Endodermal cell (in vitro differentiated cells): Measurements from ENCODE around the gene CYGB. TPM values are rescaled to one million over a fixed set of nuclear protein-coding genes. Genes with fewer than 3 reads are reported as not detected.
"Not testable (repeated sequence)": the region's sequence is repeated elsewhere in the genome, so short reads cannot be mapped to it uniquely, and the experiment has no call there.

Source experiments
- DNase-seq: peaks from one replicate; pipeline ENCODE4 v3.0.0-alpha.2; 2017
- H3K27ac ChIP-seq: 2 replicates; pipeline ENCODE4 v1.5.1; 2013; ENCODE audit warnings: mild to moderate bottlenecking, low read depth, low read length, moderate library complexity
- H3K27me3 ChIP-seq: 2 replicates; pipeline ENCODE4 v1.6.1; 2013; ENCODE audit warnings: mild to moderate bottlenecking, low read length, moderate library complexity; ENCODE audit not compliant: insufficient read depth, control insufficient read depth, poor library complexity, severe bottlenecking
- H3K36me3 ChIP-seq: 2 replicates; pipeline ENCODE4 v1.7.0; 2013; ENCODE audit warnings: mild to moderate bottlenecking, low read length, moderate library complexity; ENCODE audit not compliant: control insufficient read depth, insufficient read depth
- H3K4me1 ChIP-seq: one replicate; pipeline ENCODE4 v1.7.0; 2013; ENCODE audit warnings: low read length; ENCODE audit not compliant: control insufficient read depth, insufficient read depth
- H3K4me3 ChIP-seq: 2 replicates; pipeline ENCODE4 v1.5.1; 2013; ENCODE audit warnings: mild to moderate bottlenecking, low read length, moderate library complexity
- H3K9ac ChIP-seq: 2 replicates; pipeline ENCODE4 v1.6.1; 2013; ENCODE audit warnings: mild to moderate bottlenecking, low read length, moderate library complexity; ENCODE audit not compliant: poor library complexity, severe bottlenecking; ENCODE audit errors: extremely low read depth
- H3K9me3 ChIP-seq: 2 replicates; pipeline ENCODE4 v1.6.1; 2013; ENCODE audit warnings: mild to moderate bottlenecking, low read length, moderate library complexity; ENCODE audit not compliant: control insufficient read depth
- H3K27ac Mint-ChIP-seq: 2 replicates; pipeline ENCODE4 v1.8.0; 2020; ENCODE audit warnings: mixed read lengths
- H3K27me3 Mint-ChIP-seq: 2 replicates; pipeline ENCODE4 v1.8.0; 2021; ENCODE audit warnings: mild to moderate bottlenecking, mixed read lengths; ENCODE audit not compliant: insufficient read depth
- H3K36me3 Mint-ChIP-seq: 2 replicates; pipeline ENCODE4 v1.8.0; 2020; ENCODE audit warnings: low read depth, mixed read lengths
- H3K4me1 Mint-ChIP-seq: 2 replicates; pipeline ENCODE4 v1.8.0; 2020; ENCODE audit warnings: mixed read lengths
- H3K4me3 Mint-ChIP-seq: 2 replicates; pipeline ENCODE4 v1.8.0; 2020; ENCODE audit warnings: mild to moderate bottlenecking, moderate library complexity, mixed read lengths
- H3K9me3 Mint-ChIP-seq: 2 replicates; pipeline ENCODE4 v1.8.0; 2020; ENCODE audit warnings: mild to moderate bottlenecking, mixed read lengths
- WGBS, 2 experiments: methylation state at CpG; one replicate each; pipeline versions ENCODE4 v1.1.5 to v1.1.7; 2013; ENCODE audit warnings: missing lambda C conversion rate in 2 of 2, mixed read lengths in 1 of 2; ENCODE audit not compliant: insufficient coverage in 1 of 2, insufficient read length in 1 of 2; 5-methylcytosine and 5-hydroxymethylcytosine counted together
- total RNA-seq, 2 donors: library from RNA; stranded (reverse); fragmentation: NEBNext Ultra II Directional in 1 of 2; extraction: Animal tissue kit (Norgen Biotek cat#: 25700) in 1 of 2; gene quantifications; 2 replicates in 1 of 2; 3 replicates in 1 of 2; pipeline ENCODE4 v1.2.1, GENCODE V29; 2021
- TF ChIP-seq, protein P1 (sequence below): fragments of 200-600 bp; sonication (generic); conservative IDR thresholded peaks from 2 replicates; pipeline ENCODE4 v1.5.0; 2021; ENCODE audit warnings: antibody characterized with exemption, mild to moderate bottlenecking

The CYGB gene
- total RNA-seq, 2 donors from 2014 or later, result 2.0 to 3.4 TPM

DNA sequence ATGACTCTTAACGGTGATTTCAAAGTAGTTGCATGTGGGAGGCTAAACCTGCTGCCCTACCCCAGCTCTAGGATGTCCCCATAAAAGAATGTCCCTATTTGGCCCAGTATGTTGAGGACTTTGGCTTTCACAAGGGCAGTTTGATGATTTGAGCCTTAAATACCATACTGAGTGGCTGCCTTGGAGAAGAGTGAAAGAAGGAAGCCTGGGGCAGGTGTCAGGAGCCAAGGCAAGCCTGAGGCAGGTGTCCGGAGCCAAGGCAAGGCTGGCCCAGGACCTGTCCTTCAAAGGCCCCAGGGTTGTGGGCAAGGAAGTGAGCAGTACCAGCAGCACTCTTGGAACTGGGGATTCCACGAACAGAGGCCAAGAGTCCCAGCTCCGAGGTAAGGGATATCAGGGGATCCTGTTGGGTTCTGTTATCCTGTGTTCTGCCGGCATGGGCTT lies 29.5 kb upstream of the CYGB start:
- Mint-ChIP-seq H3K36me3 (peaks cover 37% of the 10 kb centered on the region), H3K4me1 (peaks cover 27% of the 10 kb centered on the region), H3K4me3 (no peak overlapping the region), H3K9me3 (no peaks in the 10 kb centered on the region), H3K27me3 (no peaks in the 10 kb centered on the region), H3K27ac (peak overlapping the region; percentile 35)
- TF ChIP-seq, protein P1, sequence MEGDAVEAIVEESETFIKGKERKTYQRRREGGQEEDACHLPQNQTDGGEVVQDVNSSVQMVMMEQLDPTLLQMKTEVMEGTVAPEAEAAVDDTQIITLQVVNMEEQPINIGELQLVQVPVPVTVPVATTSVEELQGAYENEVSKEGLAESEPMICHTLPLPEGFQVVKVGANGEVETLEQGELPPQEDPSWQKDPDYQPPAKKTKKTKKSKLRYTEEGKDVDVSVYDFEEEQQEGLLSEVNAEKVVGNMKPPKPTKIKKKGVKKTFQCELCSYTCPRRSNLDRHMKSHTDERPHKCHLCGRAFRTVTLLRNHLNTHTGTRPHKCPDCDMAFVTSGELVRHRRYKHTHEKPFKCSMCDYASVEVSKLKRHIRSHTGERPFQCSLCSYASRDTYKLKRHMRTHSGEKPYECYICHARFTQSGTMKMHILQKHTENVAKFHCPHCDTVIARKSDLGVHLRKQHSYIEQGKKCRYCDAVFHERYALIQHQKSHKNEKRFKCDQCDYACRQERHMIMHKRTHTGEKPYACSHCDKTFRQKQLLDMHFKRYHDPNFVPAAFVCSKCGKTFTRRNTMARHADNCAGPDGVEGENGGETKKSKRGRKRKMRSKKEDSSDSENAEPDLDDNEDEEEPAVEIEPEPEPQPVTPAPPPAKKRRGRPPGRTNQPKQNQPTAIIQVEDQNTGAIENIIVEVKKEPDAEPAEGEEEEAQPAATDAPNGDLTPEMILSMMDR, result no peak
- no peak overlapping the region for H3K27ac ChIP-seq
- H3K27me3 ChIP-seq, result no peaks in the 10 kb centered on the region
- peaks cover 28% of the 10 kb centered on the region for H3K36me3 ChIP-seq
- H3K4me1 ChIP-seq, result peaks cover 8% of the 10 kb centered on the region
- H3K9me3 ChIP-seq, result no peaks in the 10 kb centered on the region
- H3K4me3 ChIP-seq, result no peak overlapping the region
- no peak overlapping the region for H3K9ac ChIP-seq
- DNase-seq, result peak; percentile 65
- whole genome bisulfite sequencing, 2 experiments, result 89 to 90% methylated on average over 5 of the region's 5 CpGs

GRCh38 chr17:76566613-76566943 lies 29.1 kb upstream of the CYGB start:
- peaks cover 27% of the 10 kb centered on the region for H3K4me1 Mint-ChIP-seq
- H3K4me3 Mint-ChIP-seq, result no peak overlapping the region
- 69 to 100% methylated on average over 2 to 3 of the region's 3 CpGs for WGBS, 2 experiments
- H3K36me3 Mint-ChIP-seq, result peaks cover 41% of the 10 kb centered on the region
- no peak for DNase-seq
- H3K27me3 Mint-ChIP-seq, result no peaks in the 10 kb centered on the region
- Histone ChIP-seq H3K9me3 (no peaks in the 10 kb centered on the region), H3K9ac (no peak overlapping the region), H3K36me3 (peaks cover 31% of the 10 kb centered on the region), H3K4me3 (no peak overlapping the region), H3K4me1 (peaks cover 8% of the 10 kb centered on the region), H3K27ac (no peak overlapping the region), H3K27me3 (no peaks in the 10 kb centered on the region)
- TF ChIP-seq, protein P1, result no peak
- no peaks in the 10 kb centered on the region for H3K9me3 Mint-ChIP-seq
- no peak overlapping the region for H3K27ac Mint-ChIP-seq

DNA sequence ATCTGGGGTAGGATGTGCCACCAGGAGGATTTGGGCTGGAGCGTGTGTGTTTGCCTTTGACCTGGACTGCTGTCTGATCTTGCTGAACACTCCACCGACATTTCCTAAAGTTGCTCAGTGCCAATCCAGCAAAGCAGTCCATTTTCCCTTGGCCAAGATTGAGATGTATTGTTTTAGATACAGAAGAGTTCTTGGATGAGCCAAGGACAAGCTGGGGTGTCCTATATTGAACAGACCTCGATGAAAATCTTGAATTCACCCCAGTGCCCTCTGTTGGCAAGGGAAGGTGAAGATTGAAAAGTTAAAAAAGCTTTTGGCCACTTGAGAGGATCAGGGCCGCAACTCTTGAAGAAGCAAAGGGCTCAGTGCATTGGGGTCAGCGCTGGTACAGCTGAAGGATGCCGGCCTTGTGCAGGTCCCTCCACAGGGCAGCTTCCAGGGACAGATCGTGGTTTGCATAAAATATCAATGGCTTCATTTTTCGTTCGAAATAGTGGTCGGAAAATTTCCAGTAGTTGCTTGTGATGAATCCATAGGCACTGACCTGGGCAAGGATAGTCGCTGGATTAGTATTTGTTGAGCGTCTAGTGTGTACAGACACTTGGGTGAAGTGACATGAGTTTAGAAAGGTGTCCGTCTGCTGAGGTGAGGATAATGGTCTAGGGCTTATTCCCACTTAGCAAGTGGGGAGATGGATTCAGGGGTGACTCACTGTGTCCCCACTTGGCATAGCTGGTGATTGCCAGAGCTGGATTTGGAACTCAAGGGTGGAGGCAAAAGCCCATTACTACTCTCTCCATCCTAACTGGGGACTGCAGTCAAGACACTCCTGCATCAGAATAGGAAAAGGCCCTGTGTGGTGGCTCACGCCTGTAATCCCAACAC lies 28.5 kb upstream of the CYGB start:
- no peak overlapping the region for H3K4me3 Mint-ChIP-seq
- H3K27ac ChIP-seq, result no peak overlapping the region
- no peaks in the 10 kb centered on the region for H3K27me3 ChIP-seq
- peaks cover 12% of the 10 kb centered on the region for H3K4me1 ChIP-seq
- no peak overlapping the region for H3K27ac Mint-ChIP-seq
- WGBS, 2 experiments, result 94 to 95% methylated on average over 11 to 14 of the region's 14 CpGs
- peaks cover 45% of the 10 kb centered on the region for H3K36me3 Mint-ChIP-seq
- TF ChIP-seq, protein P1, result peak; percentile 21
- peak; percentile 59 for DNase-seq
- H3K4me3 ChIP-seq, result no peak overlapping the region
- no peak overlapping the region for H3K9ac ChIP-seq
- no peaks in the 10 kb centered on the region for H3K9me3 ChIP-seq
- peaks cover 27% of the 10 kb centered on the region for H3K4me1 Mint-ChIP-seq
- no peaks in the 10 kb centered on the region for H3K9me3 Mint-ChIP-seq
- H3K36me3 ChIP-seq, result peaks cover 37% of the 10 kb centered on the region
- no peaks in the 10 kb centered on the region for H3K27me3 Mint-ChIP-seq

DNA sequence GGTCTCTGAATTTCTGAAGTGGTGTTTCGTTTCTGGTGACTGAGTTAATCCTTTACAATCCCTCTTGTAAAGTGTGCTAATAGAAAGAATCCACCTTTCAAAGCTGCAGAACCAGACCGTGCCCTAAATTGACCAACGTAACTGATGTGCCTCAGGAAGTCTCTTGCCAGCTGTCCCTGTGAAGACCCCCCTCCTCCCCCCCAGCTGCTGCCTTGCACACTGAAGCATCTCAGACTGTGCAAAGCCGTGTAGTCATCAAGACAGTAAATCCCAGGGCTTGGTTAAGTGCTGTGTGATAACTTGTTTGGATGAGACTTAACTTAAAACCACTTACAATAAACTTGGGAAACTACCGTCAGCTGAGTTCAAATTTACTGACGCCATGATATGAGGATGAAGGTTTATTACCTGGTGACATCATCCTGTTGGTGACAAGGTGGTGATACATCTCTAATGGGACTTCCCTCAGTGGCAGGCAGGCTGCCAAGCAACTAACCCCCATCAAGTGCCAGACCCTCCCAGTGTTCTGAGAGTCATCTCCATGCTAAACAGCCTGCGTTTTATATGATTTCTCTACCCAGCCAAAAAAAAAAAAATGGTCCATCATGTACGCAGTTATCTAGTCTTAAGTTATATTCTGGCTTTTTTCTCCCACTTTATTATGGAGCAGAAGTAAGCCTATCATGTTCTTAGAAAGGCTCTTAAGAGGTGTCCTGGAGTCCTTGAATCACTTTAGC lies 27.6 kb upstream of the CYGB start:
- H3K9me3 ChIP-seq, DNase-seq, H3K9me3 Mint-ChIP-seq, H3K27me3 Mint-ChIP-seq, H3K27ac ChIP-seq, H3K27me3 ChIP-seq, H3K9ac ChIP-seq, H3K4me3 ChIP-seq, H3K4me3 Mint-ChIP-seq: not testable (repeated sequence)
- H3K4me1 Mint-ChIP-seq, result peaks cover 28% of the 10 kb centered on the region
- whole genome bisulfite sequencing, 2 experiments, result 83 to 100% methylated on average over 1 to 5 of the region's 8 CpGs
- H3K36me3 Mint-ChIP-seq, result peaks cover 50% of the 10 kb centered on the region
- Histone ChIP-seq H3K36me3 (peaks cover 45% of the 10 kb centered on the region), H3K4me1 (peaks cover 11% of the 10 kb centered on the region)
- H3K27ac Mint-ChIP-seq, result peak overlapping the region; percentile 39

DNA sequence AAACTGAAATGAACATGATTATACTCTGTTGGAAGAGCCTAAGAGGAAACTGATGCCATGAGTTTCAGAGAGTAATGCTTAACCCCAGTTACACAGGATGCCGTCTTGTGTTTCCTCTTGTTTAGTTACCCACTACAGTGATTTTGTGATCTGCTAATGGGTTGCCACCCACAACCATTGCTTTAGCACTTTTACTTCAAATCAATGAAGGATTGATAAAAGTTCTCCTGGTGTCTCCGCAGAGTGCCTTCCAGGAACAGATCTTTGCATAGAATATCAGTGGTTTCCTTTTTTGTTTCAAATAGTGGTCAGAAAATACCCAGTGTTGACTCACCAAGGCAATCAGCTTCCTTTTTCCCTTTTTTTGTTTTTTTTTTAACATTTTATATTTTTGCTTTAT lies 25.9 kb upstream of the CYGB start:
- DNase-seq, H3K4me1 ChIP-seq, H3K9me3 Mint-ChIP-seq, H3K4me3 Mint-ChIP-seq, H3K27ac Mint-ChIP-seq, H3K27me3 ChIP-seq, H3K27ac ChIP-seq, H3K9me3 ChIP-seq, H3K27me3 Mint-ChIP-seq, H3K9ac ChIP-seq, H3K4me3 ChIP-seq: not testable (repeated sequence)
- peaks cover 62% of the 10 kb centered on the region for H3K36me3 Mint-ChIP-seq
- 83 to 91% methylated on average over 1 to 2 of the region's 2 CpGs for WGBS, 2 experiments
- H3K4me1 Mint-ChIP-seq, result peaks cover 31% of the 10 kb centered on the region
- H3K36me3 ChIP-seq, result peaks cover 55% of the 10 kb centered on the region
